GM18951 (cell line): ENCODE results near the gene HOMER1.
"Not testable (repeated sequence)": the region's sequence is repeated elsewhere in the genome, so short reads cannot be mapped to it uniquely, and the experiment has no call there.

ENCODE experiments used
- POLR2A ChIP-seq: IDR thresholded peaks from 4 replicates; pipeline ENCODE4 v1.6.1; 2011; ENCODE audit warnings: mild to moderate bottlenecking; ENCODE audit not compliant: insufficient read length, insufficient read depth; ENCODE audit errors: extremely low read depth
- in situ Hi-C: fragments of 300-500 bp; cut with MboI; formaldehyde crosslinking; loops from one replicate; pipeline ENCODE4 v1.12.0; 2022; ENCODE audit warnings: low sequenced_read_pairs, mixed read lengths, inconsistent platforms; ENCODE audit not compliant: unreplicated experiment

The HOMER1 gene

GRCh38 chr5:79401216-79401615, 112.7 kb downstream of the HOMER1 start:
- TF ChIP-seq POLR2A, result no peak
- in situ Hi-C loops, result no loop called here

DNA sequence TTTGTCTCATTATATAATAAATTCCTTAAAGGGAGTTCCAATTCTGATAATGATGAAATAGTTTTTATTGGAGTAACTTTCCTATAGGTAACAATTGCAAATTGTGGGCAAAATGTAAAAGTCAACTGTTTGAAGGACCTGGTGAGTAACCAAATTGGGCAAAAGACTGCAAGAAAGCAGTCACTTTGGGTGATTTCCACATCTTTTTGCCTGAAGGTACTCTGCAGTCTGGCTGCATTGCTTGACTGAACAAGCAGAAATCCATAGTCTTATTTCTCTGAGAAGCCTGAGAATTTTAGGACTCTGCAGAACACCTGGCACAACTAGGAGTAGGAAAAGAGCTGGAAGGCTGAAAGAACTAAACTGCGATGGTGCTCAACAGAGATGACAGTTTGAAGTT, 114.9 kb downstream of the HOMER1 start:
- TF ChIP-seq POLR2A, result no peak
- in situ Hi-C loops, result no loop called here

GRCh38 chr5:79397080-79397479, 116.9 kb downstream of the HOMER1 start:
- in situ Hi-C loops, result no loop called here
- no peak for TF ChIP-seq POLR2A

DNA sequence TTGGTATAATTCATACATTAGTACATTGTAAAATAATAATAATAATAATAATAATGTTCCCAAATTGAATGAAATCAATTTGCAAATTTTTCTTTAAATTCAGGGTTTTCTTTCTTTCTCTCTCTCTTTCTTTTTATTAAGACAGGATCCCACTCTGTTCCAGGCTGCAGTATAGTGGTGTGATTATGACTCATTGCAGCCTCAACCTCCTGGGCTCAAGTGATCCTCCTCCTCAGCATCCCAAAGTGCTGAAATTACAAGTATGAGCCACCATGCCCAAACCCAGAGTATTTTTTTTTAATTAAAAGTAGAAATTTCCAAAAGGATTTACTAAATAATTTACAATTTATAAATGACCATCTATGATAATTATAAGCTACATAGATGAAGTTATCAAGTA, 117.7 kb downstream of the HOMER1 start:
- TF ChIP-seq POLR2A, result no peak
- in situ Hi-C loops, result no loop called here

GRCh38 chr5:79395296-79395695, 118.6 kb downstream of the HOMER1 start:
- no peak for TF ChIP-seq POLR2A
- in situ Hi-C loops, result no loop called here

DNA sequence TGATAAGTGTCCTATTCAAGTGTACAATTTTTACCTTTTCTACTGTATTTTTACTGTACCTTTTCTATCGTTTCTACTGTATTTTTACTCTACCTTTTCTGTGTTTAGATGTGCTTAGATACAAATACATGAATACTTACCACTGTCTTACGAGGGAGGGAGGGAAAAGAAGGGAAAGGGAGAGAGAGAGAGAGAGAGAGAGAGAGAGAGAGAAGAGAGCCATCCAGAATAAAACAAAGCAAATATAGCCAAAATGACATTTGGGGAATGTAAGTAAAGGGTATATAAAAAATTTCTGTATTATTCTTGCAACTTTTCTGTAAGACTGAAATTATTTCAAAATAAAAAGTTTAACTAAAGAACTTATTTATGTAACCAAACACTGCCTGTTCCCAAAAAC, 121.2 kb downstream of the HOMER1 start:
- TF ChIP-seq POLR2A, result no peak
- in situ Hi-C loops, result no loop called here

DNA sequence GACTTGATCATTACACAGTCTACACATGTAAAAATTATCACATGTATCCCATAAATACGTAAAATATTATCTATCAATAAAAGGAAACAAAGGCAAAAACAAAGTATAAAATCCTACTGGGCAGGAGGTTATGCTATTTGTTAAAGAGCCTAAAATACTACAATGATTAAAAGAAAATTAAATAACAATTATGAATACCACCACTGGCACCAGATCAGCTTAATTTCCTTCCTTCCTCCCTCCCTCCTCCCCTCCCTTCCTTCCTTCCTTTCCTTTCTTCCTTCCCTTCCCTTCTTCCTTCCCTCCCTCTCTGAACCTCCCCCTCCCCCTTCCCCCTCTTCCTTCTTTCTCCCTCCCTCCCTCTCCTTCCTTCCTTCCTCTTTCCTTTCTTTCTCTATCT, 127.3 kb downstream of the HOMER1 start:
- no peak for TF ChIP-seq POLR2A
- in situ Hi-C loops, result no loop called here

- in situ Hi-C loops, result not testable (repeated sequence)
Observed at GRCh38 chr5:79385126-79385525, 128.8 kb downstream of the HOMER1 start.

GRCh38 chr5:79378510-79379186, 135.3 kb downstream of the HOMER1 start:
- in situ Hi-C loops, result no loop called here
- no peak for TF ChIP-seq POLR2A

GRCh38 chr5:79357398-79357797, 156.5 kb downstream of the HOMER1 start:
- in situ Hi-C loops, result no loop called here
- no peak for TF ChIP-seq POLR2A

DNA sequence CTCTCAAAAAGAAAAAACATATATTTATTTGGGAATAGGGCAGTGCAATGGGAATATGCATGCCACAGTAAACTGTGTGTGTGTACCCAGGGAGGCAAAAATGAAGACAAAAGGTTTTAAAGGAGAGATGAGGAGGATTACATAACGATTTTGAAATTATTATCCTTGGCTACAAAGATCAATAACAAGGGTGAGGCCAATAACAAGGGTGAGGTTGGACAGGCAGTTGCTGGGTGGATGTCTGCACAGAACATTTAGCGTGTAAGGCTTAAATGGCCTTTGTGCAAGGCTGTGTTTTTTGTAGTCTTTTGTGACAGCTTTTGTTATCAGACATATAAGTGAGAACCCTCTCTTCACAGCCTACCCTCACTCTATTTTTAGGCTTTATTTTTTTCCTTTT, 164.1 kb downstream of the HOMER1 start:
- no peak for TF ChIP-seq POLR2A

GRCh38 chr5:79349047-79349446, 164.9 kb downstream of the HOMER1 start:
- TF ChIP-seq POLR2A, result no peak
- in situ Hi-C loops, result no loop called here

More for the DNA sequence above, 164.1 kb downstream of the HOMER1 start:
- in situ Hi-C loops, result no loop called here

DNA sequence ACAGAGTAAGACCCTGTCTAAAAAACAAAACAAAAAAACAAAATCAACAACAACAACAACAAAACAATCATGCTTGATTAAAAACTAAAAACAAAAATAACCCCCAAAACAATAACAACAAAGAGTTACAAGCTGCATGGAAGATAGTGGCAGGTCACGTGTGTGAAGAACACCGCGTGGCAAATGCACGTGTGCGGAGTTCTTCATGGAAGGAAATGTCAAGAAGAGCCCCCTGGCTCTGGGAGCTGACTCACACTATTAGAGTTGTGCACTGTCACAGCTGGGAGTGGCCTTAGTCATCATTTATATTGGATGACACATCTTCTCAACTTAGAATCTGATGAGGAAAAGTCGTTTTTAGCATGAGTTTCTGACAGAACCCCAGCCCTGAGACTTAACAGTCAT, 167.5 kb downstream of the HOMER1 start:
- TF ChIP-seq POLR2A, result no peak
- in situ Hi-C loops, result no loop called here

GRCh38 chr5:79333852-79334557, 179.9 kb downstream of the HOMER1 start:
- in situ Hi-C loops, result no loop called here
- TF ChIP-seq POLR2A, result no peak
